SK-N-SH treated with all-trans-retinoic acid at 6 μM for 48 hours (cell line): Measurements from ENCODE around the gene FHL3.

ENCODE experiments used
- ARNTL ChIP-seq: fragments of 450-650 bp; formaldehyde crosslinking; IDR thresholded peaks from 2 replicates; pipeline ENCODE4 v1.5.0; 2020; ENCODE audit warnings: low read depth, mild to moderate bottlenecking, moderate library complexity, borderline replicate concordance
- GLIS3 ChIP-seq: fragments of 250-450 bp; sonication (Bioruptor Pico); IDR thresholded peaks from 2 replicates; pipeline ENCODE4 v1.5.0; 2020; ENCODE audit warnings: mild to moderate bottlenecking, moderate library complexity
- ISL1 ChIP-seq: fragments of 250-450 bp; sonication (Bioruptor Pico); IDR thresholded peaks from 2 replicates; pipeline ENCODE4 v2.1.2; 2022; ENCODE audit warnings: mild to moderate bottlenecking, moderate library complexity
- OSR1 ChIP-seq: fragments of 250-450 bp; sonication (Bioruptor Pico); IDR thresholded peaks from 2 replicates; pipeline ENCODE4 v1.8.0; 2022; ENCODE audit warnings: moderate library complexity, mild to moderate bottlenecking, inconsistent platforms
- PATZ1 ChIP-seq: fragments of 250-450 bp; sonication (Bioruptor Pico); IDR thresholded peaks from 2 replicates; pipeline ENCODE4 v1.8.0; 2020; ENCODE audit warnings: mild to moderate bottlenecking, moderate library complexity, borderline replicate concordance
- RARB ChIP-seq: fragments of 250-450 bp; sonication (Bioruptor Pico); IDR thresholded peaks from 2 replicates; pipeline ENCODE4 v1.8.0; 2021; ENCODE audit warnings: mild to moderate bottlenecking, moderate library complexity
- TCF4 ChIP-seq: fragments of 250-450 bp; sonication (Bioruptor Pico); IDR thresholded peaks from 2 replicates; pipeline ENCODE4 v1.8.0; 2021; ENCODE audit warnings: mild to moderate bottlenecking, moderate library complexity, borderline replicate concordance
- TOX ChIP-seq: fragments of 250-450 bp; sonication (Bioruptor Pico); IDR thresholded peaks from 2 replicates; pipeline ENCODE4 v1.8.0; 2021; ENCODE audit warnings: mild to moderate bottlenecking, moderate library complexity, borderline replicate concordance
- ZNF70 ChIP-seq: fragments of 450-650 bp; formaldehyde crosslinking; IDR thresholded peaks from 2 replicates; pipeline ENCODE4 v1.5.0; 2020; ENCODE audit warnings: mild to moderate bottlenecking, moderate library complexity

- TF ChIP-seq PATZ1, result no peak
- no peak for TF ChIP-seq TOX (CRISPR knock-in tag)
- TF ChIP-seq OSR1 (CRISPR knock-in tag), result no peak
- no peak for TF ChIP-seq ARNTL
- TF ChIP-seq TCF4 (CRISPR knock-in tag), result no peak
- TF ChIP-seq ISL1, result no peak
- TF ChIP-seq GLIS3 (CRISPR knock-in tag), result no peak
- no peak for TF ChIP-seq RARB (CRISPR knock-in tag)
- no peak for TF ChIP-seq ZNF70 (CRISPR knock-in tag)
Observed at GRCh38 chr1:37948166-37948565, 57.1 kb downstream of the FHL3 start.
